Omental fat pad (tissue), 4 donors: ENCODE data around the gene TMEM106A. TPM values are rescaled to one million over a fixed set of nuclear protein-coding genes. Genes with fewer than 3 reads are reported as not detected.

Experiments used
- ATAC-seq: fragments of 150-250 bp; one replicate; pipeline ENCODE4 v1.9.1; 2016; ENCODE audit warnings: mild to moderate bottlenecking, moderate library complexity; ENCODE audit not compliant: low FRiP score
- DNase-seq: peaks from one replicate; pipeline ENCODE4 v3.0.0-alpha.2; 2019; ENCODE audit warnings: low spot score
- total RNA-seq, 4 donors: library from RNA; depleted of rRNA; stranded (reverse); fragments of >200 nt; gene quantifications; one replicate each; pipeline ENCODE4 v1.1.0, GENCODE V29; 2016
- TF ChIP-seq, protein P1 (sequence below), 3 donors: fragments of 450-650 bp; IDR thresholded peaks; one replicate each; pipeline ENCODE4 v1.5.1; 2016 to 2017; ENCODE audit warnings: antibody characterized with exemption in 3 of 3, mild to moderate bottlenecking in 3 of 3, moderate library complexity in 2 of 3

Gene TMEM106A
- total RNA-seq, 4 donors from 2014 or later, result 8.9 to 15.1 (median 14.5) TPM

- TF ChIP-seq, protein P1, sequence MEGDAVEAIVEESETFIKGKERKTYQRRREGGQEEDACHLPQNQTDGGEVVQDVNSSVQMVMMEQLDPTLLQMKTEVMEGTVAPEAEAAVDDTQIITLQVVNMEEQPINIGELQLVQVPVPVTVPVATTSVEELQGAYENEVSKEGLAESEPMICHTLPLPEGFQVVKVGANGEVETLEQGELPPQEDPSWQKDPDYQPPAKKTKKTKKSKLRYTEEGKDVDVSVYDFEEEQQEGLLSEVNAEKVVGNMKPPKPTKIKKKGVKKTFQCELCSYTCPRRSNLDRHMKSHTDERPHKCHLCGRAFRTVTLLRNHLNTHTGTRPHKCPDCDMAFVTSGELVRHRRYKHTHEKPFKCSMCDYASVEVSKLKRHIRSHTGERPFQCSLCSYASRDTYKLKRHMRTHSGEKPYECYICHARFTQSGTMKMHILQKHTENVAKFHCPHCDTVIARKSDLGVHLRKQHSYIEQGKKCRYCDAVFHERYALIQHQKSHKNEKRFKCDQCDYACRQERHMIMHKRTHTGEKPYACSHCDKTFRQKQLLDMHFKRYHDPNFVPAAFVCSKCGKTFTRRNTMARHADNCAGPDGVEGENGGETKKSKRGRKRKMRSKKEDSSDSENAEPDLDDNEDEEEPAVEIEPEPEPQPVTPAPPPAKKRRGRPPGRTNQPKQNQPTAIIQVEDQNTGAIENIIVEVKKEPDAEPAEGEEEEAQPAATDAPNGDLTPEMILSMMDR (IDR thresholded peaks at IDR 0.05), result no peak
- ATAC-seq (no peak), DNase-seq (no peak)
These were observed 1.1 kb upstream of the TMEM106A start for GRCh38 chr17:43210576-43210975.

- TF ChIP-seq, protein P1 (IDR thresholded peaks at IDR 0.05), result no peak
- no peak for DNase-seq
- no peak for ATAC-seq
These were observed 574 bp upstream of the TMEM106A start for GRCh38 chr17:43211123-43211479.

GRCh38 chr17:43212641-43213490, 1.2 kb downstream of the TMEM106A start:
- TF ChIP-seq, protein P1 (IDR thresholded peaks at IDR 0.05), result no peak
- no peak for ATAC-seq

GRCh38 chr17:43213545-43213944, 1.9 kb downstream of the TMEM106A start:
- TF ChIP-seq, protein P1 (IDR thresholded peaks at IDR 0.05), result no peak
- no peak for ATAC-seq

More at GRCh38 chr17:43212641-43213490, 1.2 kb downstream of the TMEM106A start:
- DNase-seq, result no peak

GRCh38 chr17:43215341-43215740, 3.7 kb downstream of the TMEM106A start:
- no peak for DNase-seq
- TF ChIP-seq, protein P1 (IDR thresholded peaks at IDR 0.05), result no peak

More at GRCh38 chr17:43213545-43213944, 1.9 kb downstream of the TMEM106A start:
- no peak for DNase-seq

GRCh38 chr17:43216369-43216761, 4.7 kb downstream of the TMEM106A start:
- TF ChIP-seq, protein P1 (IDR thresholded peaks at IDR 0.05), result no peak
- no peak for DNase-seq
- no peak for ATAC-seq

More at GRCh38 chr17:43215341-43215740, 3.7 kb downstream of the TMEM106A start:
- no peak for ATAC-seq
